ENCODE results near the gene ZNF407.

- TF ChIP-seq, protein P1, sequence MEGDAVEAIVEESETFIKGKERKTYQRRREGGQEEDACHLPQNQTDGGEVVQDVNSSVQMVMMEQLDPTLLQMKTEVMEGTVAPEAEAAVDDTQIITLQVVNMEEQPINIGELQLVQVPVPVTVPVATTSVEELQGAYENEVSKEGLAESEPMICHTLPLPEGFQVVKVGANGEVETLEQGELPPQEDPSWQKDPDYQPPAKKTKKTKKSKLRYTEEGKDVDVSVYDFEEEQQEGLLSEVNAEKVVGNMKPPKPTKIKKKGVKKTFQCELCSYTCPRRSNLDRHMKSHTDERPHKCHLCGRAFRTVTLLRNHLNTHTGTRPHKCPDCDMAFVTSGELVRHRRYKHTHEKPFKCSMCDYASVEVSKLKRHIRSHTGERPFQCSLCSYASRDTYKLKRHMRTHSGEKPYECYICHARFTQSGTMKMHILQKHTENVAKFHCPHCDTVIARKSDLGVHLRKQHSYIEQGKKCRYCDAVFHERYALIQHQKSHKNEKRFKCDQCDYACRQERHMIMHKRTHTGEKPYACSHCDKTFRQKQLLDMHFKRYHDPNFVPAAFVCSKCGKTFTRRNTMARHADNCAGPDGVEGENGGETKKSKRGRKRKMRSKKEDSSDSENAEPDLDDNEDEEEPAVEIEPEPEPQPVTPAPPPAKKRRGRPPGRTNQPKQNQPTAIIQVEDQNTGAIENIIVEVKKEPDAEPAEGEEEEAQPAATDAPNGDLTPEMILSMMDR (conservative IDR thresholded peaks at IDR 0.05; ENCODE audit: low read depth, low read length), result no peak
- no peak for TF ChIP-seq EZH2 (IDR thresholded peaks at IDR 0.05; ENCODE audit: borderline replicate concordance, low read depth, low read length, poor library complexity, severe bottlenecking)
Observed at GRCh38 chr18:75108579-75109318, 511.1 kb downstream of the ZNF407 start.

All from A673 (cell line).